HEK293 (cell line): ENCODE results near the gene HEPHL1.

Experiments
- CTCF ChIA-PET: fragments of 350-600 bp; formaldehyde crosslinking; extraction: SDS; loops from one replicate; lab custom pipeline; 2021; ENCODE audit warnings: antibody characterized with exemption; lab: Yijun Ruan, JAX
- POLR2A ChIA-PET: fragments of 300-600 bp; formaldehyde crosslinking; extraction: SDS; loops from one replicate; lab custom pipeline; 2020; ENCODE audit warnings: antibody characterized with exemption, inconsistent platforms; lab: Yijun Ruan, JAX
- H3K27ac ChIP-seq: fragments of 200-500 bp; sonication (Bioruptor generic); 2 replicates; pipeline ENCODE4 v1.5.1; 2014; ENCODE audit warnings: low read depth, low read length, control low read depth, inconsistent platforms; ENCODE audit errors: extremely low read depth
- H3K36me3 ChIP-seq, 2 experiments: fragments of 200-500 bp in 1 of 2; sonication (Bioruptor generic) in 1 of 2; 1 replicate in 1 of 2; 2 replicates in 1 of 2; pipeline ENCODE4 v1.5.1; 2014 to 2017; ENCODE audit warnings: inconsistent platforms in 2 of 2, low read length in 2 of 2; ENCODE audit not compliant: control insufficient read depth in 2 of 2, insufficient read depth in 1 of 2
- H3K4me1 ChIP-seq: fragments of 200-500 bp; sonication (Bioruptor generic); 2 replicates; pipeline ENCODE4 v1.5.1; 2014; ENCODE audit warnings: mild to moderate bottlenecking, low read length, inconsistent platforms; ENCODE audit not compliant: control insufficient read depth, insufficient read depth
- H3K4me3 ChIP-seq: 2 replicates; pipeline ENCODE4 v1.5.1; 2011; ENCODE audit warnings: low read depth, mild to moderate bottlenecking, control low read depth, low read length, moderate library complexity
- H3K9me3 ChIP-seq: fragments of 200-500 bp; sonication (Bioruptor generic); 2 replicates; pipeline ENCODE4 v1.5.1; 2014; ENCODE audit warnings: low read depth, low read length, inconsistent platforms; ENCODE audit not compliant: control insufficient read depth, insufficient read depth
- FEZF1 ChIP-seq: fragments of 450-650 bp; formaldehyde crosslinking; IDR thresholded peaks from 2 replicates; pipeline ENCODE4 v1.5.1; 2016; ENCODE audit warnings: missing biosample characterization, missing genetic modification characterization
- GLI4 ChIP-seq: fragments of 450-650 bp; formaldehyde crosslinking; IDR thresholded peaks from 2 replicates; pipeline ENCODE4 v1.5.1; 2016; ENCODE audit warnings: missing biosample characterization, missing genetic modification characterization
- GLIS1 ChIP-seq: fragments of 450-650 bp; formaldehyde crosslinking; IDR thresholded peaks from 2 replicates; pipeline ENCODE4 v1.5.1; 2016; ENCODE audit warnings: missing biosample characterization, missing genetic modification characterization
- KLF1 ChIP-seq: fragments of 450-650 bp; formaldehyde crosslinking; IDR thresholded peaks from 2 replicates; pipeline ENCODE4 v1.5.1; 2016; ENCODE audit warnings: missing biosample characterization, missing genetic modification characterization
- OVOL3 ChIP-seq: fragments of 450-650 bp; formaldehyde crosslinking; IDR thresholded peaks from 2 replicates; pipeline ENCODE4 v1.5.1; 2016; ENCODE audit warnings: missing biosample characterization, missing genetic modification characterization
- RBAK ChIP-seq: fragments of 450-650 bp; formaldehyde crosslinking; IDR thresholded peaks from 2 replicates; pipeline ENCODE4 v1.5.1; 2016; ENCODE audit warnings: missing biosample characterization, missing genetic modification characterization
- SETDB1 ChIP-seq: IDR thresholded peaks from one replicate; pipeline ENCODE4 v1.6.1; 2017; ENCODE audit warnings: mild to moderate bottlenecking, low read length, moderate library complexity, mixed read lengths; ENCODE audit not compliant: insufficient read length
- SP2 ChIP-seq: fragments of 450-650 bp; formaldehyde crosslinking; IDR thresholded peaks from 2 replicates; pipeline ENCODE4 v1.5.1; 2016; ENCODE audit warnings: missing biosample characterization, missing genetic modification characterization
- TRIM28 ChIP-seq: IDR thresholded peaks from 2 replicates; pipeline ENCODE4 v1.6.1; 2011; ENCODE audit warnings: low read length, control low read depth, borderline replicate concordance
- ZFP3 ChIP-seq: fragments of 450-650 bp; formaldehyde crosslinking; IDR thresholded peaks from 2 replicates; pipeline ENCODE4 v1.5.1; 2016; ENCODE audit warnings: low read depth, missing biosample characterization, missing genetic modification characterization
- ZNF211 ChIP-seq: fragments of 450-650 bp; formaldehyde crosslinking; IDR thresholded peaks from 2 replicates; pipeline ENCODE4 v1.5.1; 2016; ENCODE audit warnings: low read depth, missing biosample characterization, missing genetic modification characterization
- ZNF223 ChIP-seq: fragments of 450-650 bp; formaldehyde crosslinking; IDR thresholded peaks from 2 replicates; pipeline ENCODE4 v1.5.1; 2016; ENCODE audit warnings: missing biosample characterization, missing genetic modification characterization
- ZNF23 ChIP-seq: fragments of 450-650 bp; formaldehyde crosslinking; IDR thresholded peaks from 2 replicates; pipeline ENCODE4 v1.5.1; 2016; ENCODE audit warnings: missing biosample characterization, missing genetic modification characterization, borderline replicate concordance
- ZNF239 ChIP-seq: fragments of 450-650 bp; formaldehyde crosslinking; IDR thresholded peaks from 2 replicates; pipeline ENCODE4 v1.5.1; 2016; ENCODE audit warnings: missing biosample characterization, missing genetic modification characterization
- ZNF248 ChIP-seq: fragments of 450-650 bp; formaldehyde crosslinking; IDR thresholded peaks from 2 replicates; pipeline ENCODE4 v1.5.1; 2017; ENCODE audit warnings: missing biosample characterization, missing genetic modification characterization
- ZNF544 ChIP-seq: fragments of 450-650 bp; formaldehyde crosslinking; IDR thresholded peaks from 2 replicates; pipeline ENCODE4 v1.5.0; 2017; ENCODE audit warnings: missing biosample characterization, missing genetic modification characterization
- ZNF549 ChIP-seq: fragments of 450-650 bp; IDR thresholded peaks from 2 replicates; pipeline ENCODE4 v1.5.1; 2018; ENCODE audit warnings: missing biosample characterization, missing genetic modification characterization, mild to moderate bottlenecking, inconsistent platforms, moderate library complexity
- ZNF664 ChIP-seq: fragments of 450-650 bp; formaldehyde crosslinking; IDR thresholded peaks from 2 replicates; pipeline ENCODE4 v1.5.1; 2016; ENCODE audit warnings: missing biosample characterization, missing genetic modification characterization
- TF ChIP-seq, protein P1 (sequence below): fragments of 450-650 bp; formaldehyde crosslinking; IDR thresholded peaks from 2 replicates; pipeline ENCODE4 v1.5.1; 2016; ENCODE audit warnings: missing biosample characterization, missing genetic modification characterization
- TF ChIP-seq, protein P2 (sequence below): fragments of 450-650 bp; formaldehyde crosslinking; IDR thresholded peaks from 2 replicates; pipeline ENCODE4 v1.5.1; 2016; ENCODE audit warnings: missing biosample characterization, missing genetic modification characterization
- TF ChIP-seq, protein P3 (sequence below): fragments of 450-650 bp; formaldehyde crosslinking; IDR thresholded peaks from 2 replicates; pipeline ENCODE4 v1.5.1; 2017; ENCODE audit warnings: missing biosample characterization, missing genetic modification characterization
- TF ChIP-seq, protein P4 (sequence below): fragments of 450-650 bp; IDR thresholded peaks from 2 replicates; pipeline ENCODE4 v1.5.1; 2018; ENCODE audit warnings: missing biosample characterization, mild to moderate bottlenecking, missing genetic modification characterization
- TF ChIP-seq, protein P5 (sequence below): fragments of 450-650 bp; formaldehyde crosslinking; IDR thresholded peaks from 2 replicates; pipeline ENCODE4 v1.5.1; 2016; ENCODE audit warnings: missing biosample characterization, missing genetic modification characterization
- TF ChIP-seq, protein P6 (sequence below): fragments of 450-650 bp; formaldehyde crosslinking; IDR thresholded peaks from 2 replicates; pipeline ENCODE4 v1.5.1; 2016; ENCODE audit warnings: missing biosample characterization, missing genetic modification characterization

HEPHL1 gene

DNA sequence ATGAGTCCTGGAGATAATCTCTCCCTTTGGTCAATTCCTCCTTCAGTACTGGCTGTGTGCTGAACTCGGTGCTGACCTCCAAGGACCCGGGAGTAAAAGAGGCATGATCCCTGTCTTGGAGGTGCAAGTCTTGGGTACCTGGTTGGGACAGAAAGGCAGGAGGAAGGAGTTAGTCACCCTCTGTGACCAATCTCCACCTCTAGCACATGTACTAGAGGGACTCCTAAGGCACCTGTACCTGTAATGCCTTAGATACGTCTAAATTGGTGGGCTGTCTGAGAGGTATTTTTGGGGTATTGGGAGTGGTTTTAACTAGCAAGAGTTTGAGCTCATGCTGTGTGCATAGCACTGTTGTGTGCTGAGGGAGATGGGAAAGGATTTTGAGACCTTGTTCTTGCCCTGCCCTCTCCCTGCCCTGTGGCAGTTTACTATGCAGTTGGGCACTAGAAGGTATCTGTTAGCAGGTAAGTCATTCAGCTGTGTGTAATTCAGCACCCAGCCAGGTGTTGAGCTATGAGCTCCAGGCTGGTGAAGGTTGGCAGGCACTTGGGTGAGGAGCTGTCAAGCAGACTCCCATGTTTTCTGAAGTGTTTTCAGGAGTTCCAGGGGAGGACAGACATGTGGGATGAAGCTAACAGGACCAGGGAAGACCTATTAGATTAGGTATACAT is 110.0 kb downstream of the HEPHL1 start (continued):
- TF ChIP-seq, protein P1, sequence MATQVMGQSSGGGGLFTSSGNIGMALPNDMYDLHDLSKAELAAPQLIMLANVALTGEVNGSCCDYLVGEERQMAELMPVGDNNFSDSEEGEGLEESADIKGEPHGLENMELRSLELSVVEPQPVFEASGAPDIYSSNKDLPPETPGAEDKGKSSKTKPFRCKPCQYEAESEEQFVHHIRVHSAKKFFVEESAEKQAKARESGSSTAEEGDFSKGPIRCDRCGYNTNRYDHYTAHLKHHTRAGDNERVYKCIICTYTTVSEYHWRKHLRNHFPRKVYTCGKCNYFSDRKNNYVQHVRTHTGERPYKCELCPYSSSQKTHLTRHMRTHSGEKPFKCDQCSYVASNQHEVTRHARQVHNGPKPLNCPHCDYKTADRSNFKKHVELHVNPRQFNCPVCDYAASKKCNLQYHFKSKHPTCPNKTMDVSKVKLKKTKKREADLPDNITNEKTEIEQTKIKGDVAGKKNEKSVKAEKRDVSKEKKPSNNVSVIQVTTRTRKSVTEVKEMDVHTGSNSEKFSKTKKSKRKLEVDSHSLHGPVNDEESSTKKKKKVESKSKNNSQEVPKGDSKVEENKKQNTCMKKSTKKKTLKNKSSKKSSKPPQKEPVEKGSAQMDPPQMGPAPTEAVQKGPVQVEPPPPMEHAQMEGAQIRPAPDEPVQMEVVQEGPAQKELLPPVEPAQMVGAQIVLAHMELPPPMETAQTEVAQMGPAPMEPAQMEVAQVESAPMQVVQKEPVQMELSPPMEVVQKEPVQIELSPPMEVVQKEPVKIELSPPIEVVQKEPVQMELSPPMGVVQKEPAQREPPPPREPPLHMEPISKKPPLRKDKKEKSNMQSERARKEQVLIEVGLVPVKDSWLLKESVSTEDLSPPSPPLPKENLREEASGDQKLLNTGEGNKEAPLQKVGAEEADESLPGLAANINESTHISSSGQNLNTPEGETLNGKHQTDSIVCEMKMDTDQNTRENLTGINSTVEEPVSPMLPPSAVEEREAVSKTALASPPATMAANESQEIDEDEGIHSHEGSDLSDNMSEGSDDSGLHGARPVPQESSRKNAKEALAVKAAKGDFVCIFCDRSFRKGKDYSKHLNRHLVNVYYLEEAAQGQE (tag by site-specific recombination): no peak
- TF ChIP-seq ZNF239: no peak
- TF ChIP-seq GLIS1 (tag by site-specific recombination): no peak
- TF ChIP-seq, protein P2, sequence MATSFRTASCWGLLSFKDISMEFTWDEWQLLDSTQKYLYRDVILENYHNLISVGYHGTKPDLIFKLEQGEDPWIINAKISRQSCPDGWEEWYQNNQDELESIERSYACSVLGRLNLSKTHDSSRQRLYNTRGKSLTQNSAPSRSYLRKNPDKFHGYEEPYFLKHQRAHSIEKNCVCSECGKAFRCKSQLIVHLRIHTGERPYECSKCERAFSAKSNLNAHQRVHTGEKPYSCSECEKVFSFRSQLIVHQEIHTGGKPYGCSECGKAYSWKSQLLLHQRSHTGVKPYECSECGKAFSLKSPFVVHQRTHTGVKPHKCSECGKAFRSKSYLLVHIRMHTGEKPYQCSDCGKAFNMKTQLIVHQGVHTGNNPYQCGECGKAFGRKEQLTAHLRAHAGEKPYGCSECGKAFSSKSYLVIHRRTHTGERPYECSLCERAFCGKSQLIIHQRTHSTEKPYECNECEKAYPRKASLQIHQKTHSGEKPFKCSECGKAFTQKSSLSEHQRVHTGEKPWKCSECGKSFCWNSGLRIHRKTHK: no peak
- TF ChIP-seq RBAK (tag by site-specific recombination): no peak
- TF ChIP-seq TRIM28: no peak
- TF ChIP-seq ZFP3 (tag by site-specific recombination): no peak

DNA sequence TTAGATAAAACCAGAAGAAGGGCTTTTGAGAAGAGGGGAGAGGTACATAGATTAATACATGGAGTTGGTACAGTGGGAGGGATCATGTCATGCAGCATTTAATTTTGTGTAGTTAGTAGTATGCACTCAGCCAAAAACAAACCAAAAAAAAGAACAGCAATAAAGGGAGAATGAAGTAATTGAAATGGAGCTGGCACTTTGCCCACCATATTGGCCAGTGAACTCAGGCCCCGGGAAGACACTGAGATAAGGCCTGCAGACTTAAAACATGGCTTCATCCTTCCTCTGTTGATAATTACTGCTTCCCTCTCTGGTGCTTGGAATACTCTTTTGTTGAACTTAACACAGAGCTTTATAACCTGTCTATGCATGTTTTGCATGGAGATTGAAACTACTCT is 110.6 kb downstream of the HEPHL1 start:
- ChIA-PET CTCF (interaction anchor here (0.7 to 1.5 kb wide), 5 partner anchors 13 to 236 kb away, joined by 3 to 8 read pairs (median 3); no protein-coding TSS in a partner anchor), POLR2A (no interaction called here)
- Histone ChIP-seq H3K4me3 (no peak overlapping the region), H3K9me3 (no peaks in the 10 kb centered on the region), H3K36me3 (no peaks in the 10 kb centered on the region), H3K4me1 (peaks cover 8% of the 10 kb centered on the region), H3K27ac (no peak overlapping the region; the same call in 1 of the 2 replicates)
- TF ChIP-seq, protein P3, sequence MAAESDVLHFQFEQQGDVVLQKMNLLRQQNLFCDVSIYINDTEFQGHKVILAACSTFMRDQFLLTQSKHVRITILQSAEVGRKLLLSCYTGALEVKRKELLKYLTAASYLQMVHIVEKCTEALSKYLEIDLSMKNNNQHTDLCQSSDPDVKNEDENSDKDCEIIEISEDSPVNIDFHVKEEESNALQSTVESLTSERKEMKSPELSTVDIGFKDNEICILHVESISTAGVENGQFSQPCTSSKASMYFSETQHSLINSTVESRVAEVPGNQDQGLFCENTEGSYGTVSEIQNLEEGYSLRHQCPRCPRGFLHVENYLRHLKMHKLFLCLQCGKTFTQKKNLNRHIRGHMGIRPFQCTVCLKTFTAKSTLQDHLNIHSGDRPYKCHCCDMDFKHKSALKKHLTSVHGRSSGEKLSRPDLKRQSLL: no peak
- TF ChIP-seq ZNF248 (tag by site-specific recombination) (no peak), KLF1 (tag by site-specific recombination) (no peak), ZNF223 (no peak), SETDB1 (no peak), ZNF23 (no peak), ZNF549 (tag by site-specific recombination) (no peak), OVOL3 (no peak), FEZF1 (tag by site-specific recombination) (peak; percentile 66), ZNF664 (tag by site-specific recombination) (peak; percentile 45; the same call in 1 of the 2 replicates), ZNF211 (tag by site-specific recombination) (no peak), ZNF544 (tag by site-specific recombination) (no peak), GLI4 (tag by site-specific recombination) (no peak), SP2 (tag by site-specific recombination) (no peak)
- TF ChIP-seq, protein P4, sequence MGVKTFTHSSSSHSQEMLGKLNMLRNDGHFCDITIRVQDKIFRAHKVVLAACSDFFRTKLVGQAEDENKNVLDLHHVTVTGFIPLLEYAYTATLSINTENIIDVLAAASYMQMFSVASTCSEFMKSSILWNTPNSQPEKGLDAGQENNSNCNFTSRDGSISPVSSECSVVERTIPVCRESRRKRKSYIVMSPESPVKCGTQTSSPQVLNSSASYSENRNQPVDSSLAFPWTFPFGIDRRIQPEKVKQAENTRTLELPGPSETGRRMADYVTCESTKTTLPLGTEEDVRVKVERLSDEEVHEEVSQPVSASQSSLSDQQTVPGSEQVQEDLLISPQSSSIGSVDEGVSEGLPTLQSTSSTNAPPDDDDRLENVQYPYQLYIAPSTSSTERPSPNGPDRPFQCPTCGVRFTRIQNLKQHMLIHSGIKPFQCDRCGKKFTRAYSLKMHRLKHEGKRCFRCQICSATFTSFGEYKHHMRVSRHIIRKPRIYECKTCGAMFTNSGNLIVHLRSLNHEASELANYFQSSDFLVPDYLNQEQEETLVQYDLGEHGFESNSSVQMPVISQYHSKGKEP (tag by site-specific recombination): no peak
- TF ChIP-seq, protein P5, sequence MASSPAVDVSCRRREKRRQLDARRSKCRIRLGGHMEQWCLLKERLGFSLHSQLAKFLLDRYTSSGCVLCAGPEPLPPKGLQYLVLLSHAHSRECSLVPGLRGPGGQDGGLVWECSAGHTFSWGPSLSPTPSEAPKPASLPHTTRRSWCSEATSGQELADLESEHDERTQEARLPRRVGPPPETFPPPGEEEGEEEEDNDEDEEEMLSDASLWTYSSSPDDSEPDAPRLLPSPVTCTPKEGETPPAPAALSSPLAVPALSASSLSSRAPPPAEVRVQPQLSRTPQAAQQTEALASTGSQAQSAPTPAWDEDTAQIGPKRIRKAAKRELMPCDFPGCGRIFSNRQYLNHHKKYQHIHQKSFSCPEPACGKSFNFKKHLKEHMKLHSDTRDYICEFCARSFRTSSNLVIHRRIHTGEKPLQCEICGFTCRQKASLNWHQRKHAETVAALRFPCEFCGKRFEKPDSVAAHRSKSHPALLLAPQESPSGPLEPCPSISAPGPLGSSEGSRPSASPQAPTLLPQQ (tag by site-specific recombination): 0 out of 2 replicates have a peak, but pooled peaks have one; percentile 9
- TF ChIP-seq, protein P6, sequence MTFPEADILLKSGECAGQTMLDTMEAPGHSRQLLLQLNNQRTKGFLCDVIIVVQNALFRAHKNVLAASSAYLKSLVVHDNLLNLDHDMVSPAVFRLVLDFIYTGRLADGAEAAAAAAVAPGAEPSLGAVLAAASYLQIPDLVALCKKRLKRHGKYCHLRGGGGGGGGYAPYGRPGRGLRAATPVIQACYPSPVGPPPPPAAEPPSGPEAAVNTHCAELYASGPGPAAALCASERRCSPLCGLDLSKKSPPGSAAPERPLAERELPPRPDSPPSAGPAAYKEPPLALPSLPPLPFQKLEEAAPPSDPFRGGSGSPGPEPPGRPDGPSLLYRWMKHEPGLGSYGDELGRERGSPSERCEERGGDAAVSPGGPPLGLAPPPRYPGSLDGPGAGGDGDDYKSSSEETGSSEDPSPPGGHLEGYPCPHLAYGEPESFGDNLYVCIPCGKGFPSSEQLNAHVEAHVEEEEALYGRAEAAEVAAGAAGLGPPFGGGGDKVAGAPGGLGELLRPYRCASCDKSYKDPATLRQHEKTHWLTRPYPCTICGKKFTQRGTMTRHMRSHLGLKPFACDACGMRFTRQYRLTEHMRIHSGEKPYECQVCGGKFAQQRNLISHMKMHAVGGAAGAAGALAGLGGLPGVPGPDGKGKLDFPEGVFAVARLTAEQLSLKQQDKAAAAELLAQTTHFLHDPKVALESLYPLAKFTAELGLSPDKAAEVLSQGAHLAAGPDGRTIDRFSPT (tag by site-specific recombination): no peak
